MM.1S (cell line): ENCODE results near the gene INTS11.

Experiments
- EZH2phosphoT487 ChIP-seq: fragments of 300-600 bp; sonication (generic); IDR thresholded peaks from 2 replicates; pipeline ENCODE4 v1.6.1; 2018; ENCODE audit warnings: antibody characterized with exemption, low read length
- TF ChIP-seq, protein P1 (sequence below): fragments of 300-600 bp; sonication (generic); IDR thresholded peaks from 2 replicates; pipeline ENCODE4 v1.5.1; 2016; ENCODE audit warnings: antibody characterized with exemption, low read length, mixed read lengths

DNA sequence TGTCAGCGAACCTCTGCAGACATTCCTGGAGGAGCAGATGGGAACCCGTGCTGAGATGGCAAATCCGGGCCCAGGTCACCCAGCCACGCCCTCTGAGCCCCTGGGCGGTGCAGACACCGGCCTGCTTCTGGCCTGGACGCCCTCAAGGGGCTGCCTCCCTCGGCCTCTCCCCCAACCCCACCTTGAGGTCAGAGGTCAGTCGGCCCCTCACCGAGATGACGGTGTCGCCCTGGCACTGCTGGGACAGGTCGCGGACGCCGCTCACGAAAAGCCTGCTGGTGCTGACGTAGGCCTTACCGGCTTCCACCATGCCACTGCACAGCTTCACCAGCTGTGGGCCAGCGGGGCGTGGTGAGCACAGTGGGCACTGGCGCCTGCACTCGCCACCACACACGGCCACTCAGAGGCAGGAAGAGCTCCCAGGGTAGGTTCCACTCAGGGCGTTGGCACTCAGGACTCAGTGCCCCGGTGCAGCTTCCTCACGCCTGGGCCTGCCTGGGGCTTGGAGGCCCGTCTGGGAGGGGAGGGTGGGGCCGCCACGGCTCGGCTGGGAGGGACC lies 21.4 kb downstream of the INTS11 start:
- TF ChIP-seq, protein P1, sequence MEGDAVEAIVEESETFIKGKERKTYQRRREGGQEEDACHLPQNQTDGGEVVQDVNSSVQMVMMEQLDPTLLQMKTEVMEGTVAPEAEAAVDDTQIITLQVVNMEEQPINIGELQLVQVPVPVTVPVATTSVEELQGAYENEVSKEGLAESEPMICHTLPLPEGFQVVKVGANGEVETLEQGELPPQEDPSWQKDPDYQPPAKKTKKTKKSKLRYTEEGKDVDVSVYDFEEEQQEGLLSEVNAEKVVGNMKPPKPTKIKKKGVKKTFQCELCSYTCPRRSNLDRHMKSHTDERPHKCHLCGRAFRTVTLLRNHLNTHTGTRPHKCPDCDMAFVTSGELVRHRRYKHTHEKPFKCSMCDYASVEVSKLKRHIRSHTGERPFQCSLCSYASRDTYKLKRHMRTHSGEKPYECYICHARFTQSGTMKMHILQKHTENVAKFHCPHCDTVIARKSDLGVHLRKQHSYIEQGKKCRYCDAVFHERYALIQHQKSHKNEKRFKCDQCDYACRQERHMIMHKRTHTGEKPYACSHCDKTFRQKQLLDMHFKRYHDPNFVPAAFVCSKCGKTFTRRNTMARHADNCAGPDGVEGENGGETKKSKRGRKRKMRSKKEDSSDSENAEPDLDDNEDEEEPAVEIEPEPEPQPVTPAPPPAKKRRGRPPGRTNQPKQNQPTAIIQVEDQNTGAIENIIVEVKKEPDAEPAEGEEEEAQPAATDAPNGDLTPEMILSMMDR: no peak
- no peak for TF ChIP-seq EZH2phosphoT487
